Stimulated activated CD4-positive, alpha-beta T cell treated with anti-CD3 and anti-CD28 coated beads, Interleukin-1b, Interleukin-23, amount 100 ng/mL, for 24 hours (primary cell): ENCODE measurements around the gene C2CD4B.

Experiments used
- DNase-seq, 4 experiments: peaks; one replicate each; pipeline ENCODE4 v3.0.0-alpha.2; 2020; ENCODE audit warnings: low read depth in 4 of 4, low spot score in 1 of 4

C2CD4B gene

GRCh38 chr15:62150445-62150844 lies 14.6 kb downstream of the C2CD4B start:
- no peak for DNase-seq

- no peak for DNase-seq
These were observed 15.4 kb downstream of the C2CD4B start for GRCh38 chr15:62149729-62150128.

GRCh38 chr15:62147551-62147950 lies 17.5 kb downstream of the C2CD4B start:
- DNase-seq, result no peak

- DNase-seq, result no peak
These were observed 17.9 kb downstream of the C2CD4B start for GRCh38 chr15:62147149-62147548.

- no peak for DNase-seq
These were observed 19.9 kb downstream of the C2CD4B start for GRCh38 chr15:62145015-62145735.

GRCh38 chr15:62142736-62143135 lies 22.3 kb downstream of the C2CD4B start:
- no peak for DNase-seq

GRCh38 chr15:62141643-62142588 lies 23.2 kb downstream of the C2CD4B start:
- DNase-seq, result no peak

- DNase-seq, result no peak
These were observed 23.9 kb downstream of the C2CD4B start for GRCh38 chr15:62141200-62141599.

GRCh38 chr15:62138124-62138523 lies 27.0 kb downstream of the C2CD4B start:
- DNase-seq, result no peak

- DNase-seq, result no peak
These were observed 27.9 kb downstream of the C2CD4B start for GRCh38 chr15:62136911-62137865.

GRCh38 chr15:62135532-62136134 lies 29.5 kb downstream of the C2CD4B start:
- DNase-seq, result no peak

GRCh38 chr15:62133141-62133540 lies 31.9 kb downstream of the C2CD4B start:
- DNase-seq, result no peak

- no peak for DNase-seq
These were observed 36.2 kb downstream of the C2CD4B start for GRCh38 chr15:62128916-62129315.

- no peak for DNase-seq
These were observed 38.7 kb downstream of the C2CD4B start for GRCh38 chr15:62126364-62126763.

- DNase-seq, result no peak
These were observed 39.3 kb downstream of the C2CD4B start for GRCh38 chr15:62125773-62126172.

- no peak for DNase-seq
These were observed 40.1 kb downstream of the C2CD4B start for GRCh38 chr15:62124973-62125303.

GRCh38 chr15:62124176-62124972 lies 40.7 kb downstream of the C2CD4B start:
- DNase-seq, result no peak

GRCh38 chr15:62122249-62122648 lies 42.8 kb downstream of the C2CD4B start:
- DNase-seq, result no peak

- DNase-seq, result no peak
These were observed 43.6 kb downstream of the C2CD4B start for GRCh38 chr15:62121273-62122015.
